Measurements from ENCODE around the gene CARMIL1. TPM values are rescaled to one million over a fixed set of nuclear protein-coding genes. Genes with fewer than 3 reads are reported as not detected.

CARMIL1 gene
- total RNA-seq, 1 donor from 2014 or later, result 30.4 TPM

DNA sequence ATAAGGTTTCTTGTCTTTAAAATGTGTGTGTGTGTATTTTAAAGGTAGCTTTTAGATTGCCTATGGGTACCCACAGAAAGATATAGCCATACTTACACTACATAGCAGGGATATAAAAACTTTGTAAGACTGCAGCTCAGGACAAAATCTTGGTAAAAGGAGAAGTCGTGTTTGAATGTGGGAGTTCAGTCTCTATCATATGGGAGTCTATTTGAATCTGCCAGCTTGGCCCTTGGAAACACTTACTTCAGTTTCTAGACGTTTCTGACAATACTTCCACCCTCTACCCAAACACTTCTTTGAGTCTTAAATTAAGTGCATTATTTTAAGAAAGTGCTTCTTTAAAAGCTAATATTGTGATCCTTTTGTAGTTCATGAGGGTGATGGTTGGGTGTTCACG is 155.7 kb downstream of the CARMIL1 start:
- TF ChIP-seq, protein P1, sequence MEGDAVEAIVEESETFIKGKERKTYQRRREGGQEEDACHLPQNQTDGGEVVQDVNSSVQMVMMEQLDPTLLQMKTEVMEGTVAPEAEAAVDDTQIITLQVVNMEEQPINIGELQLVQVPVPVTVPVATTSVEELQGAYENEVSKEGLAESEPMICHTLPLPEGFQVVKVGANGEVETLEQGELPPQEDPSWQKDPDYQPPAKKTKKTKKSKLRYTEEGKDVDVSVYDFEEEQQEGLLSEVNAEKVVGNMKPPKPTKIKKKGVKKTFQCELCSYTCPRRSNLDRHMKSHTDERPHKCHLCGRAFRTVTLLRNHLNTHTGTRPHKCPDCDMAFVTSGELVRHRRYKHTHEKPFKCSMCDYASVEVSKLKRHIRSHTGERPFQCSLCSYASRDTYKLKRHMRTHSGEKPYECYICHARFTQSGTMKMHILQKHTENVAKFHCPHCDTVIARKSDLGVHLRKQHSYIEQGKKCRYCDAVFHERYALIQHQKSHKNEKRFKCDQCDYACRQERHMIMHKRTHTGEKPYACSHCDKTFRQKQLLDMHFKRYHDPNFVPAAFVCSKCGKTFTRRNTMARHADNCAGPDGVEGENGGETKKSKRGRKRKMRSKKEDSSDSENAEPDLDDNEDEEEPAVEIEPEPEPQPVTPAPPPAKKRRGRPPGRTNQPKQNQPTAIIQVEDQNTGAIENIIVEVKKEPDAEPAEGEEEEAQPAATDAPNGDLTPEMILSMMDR (IDR thresholded peaks at IDR 0.05), result no peak
- intact Hi-C loops (cut with DNase I), result no loop called here

GRCh38 chr6:25435416-25435985 is 156.3 kb downstream of the CARMIL1 start:
- Histone ChIP-seq H3K36me3 (no peaks in the 10 kb centered on the region), H3K27me3 (ENCODE audit: low read depth) (no peaks in the 10 kb centered on the region), H3K4me3 (no peak overlapping the region), H3K9me3 (no peaks in the 10 kb centered on the region), H3K4me1 (no peaks in the 10 kb centered on the region), H3K27ac (no peak overlapping the region)
- DNase-seq (no peak), ATAC-seq (peak in 1 of 2 donors; percentile 36)
- intact Hi-C loops (cut with DNase I), result no loop called here
- TF ChIP-seq, protein P1 (IDR thresholded peaks at IDR 0.05), result no peak

More for the DNA sequence above, 155.7 kb downstream of the CARMIL1 start:
- Histone ChIP-seq H3K4me1 (no peaks in the 10 kb centered on the region), H3K27ac (no peak overlapping the region), H3K4me3 (no peak overlapping the region), H3K9me3 (no peaks in the 10 kb centered on the region), H3K27me3 (ENCODE audit: low read depth) (no peaks in the 10 kb centered on the region), H3K36me3 (no peaks in the 10 kb centered on the region)
- ATAC-seq, result no peak
- DNase-seq, result no peak

GRCh38 chr6:25436760-25437159 is 157.6 kb downstream of the CARMIL1 start:
- no peak overlapping the region for H3K27ac ChIP-seq
- H3K4me3 ChIP-seq, result no peak overlapping the region
- H3K4me1 ChIP-seq, result no peaks in the 10 kb centered on the region
- TF ChIP-seq, protein P1 (IDR thresholded peaks at IDR 0.05), result no peak
- no peaks in the 10 kb centered on the region for H3K27me3 ChIP-seq (ENCODE audit: low read depth)
- ATAC-seq (no peak), DNase-seq (no peak)
- H3K36me3 ChIP-seq, result no peaks in the 10 kb centered on the region
- intact Hi-C loops (cut with DNase I), result no loop called here
- H3K9me3 ChIP-seq, result no peaks in the 10 kb centered on the region

DNA sequence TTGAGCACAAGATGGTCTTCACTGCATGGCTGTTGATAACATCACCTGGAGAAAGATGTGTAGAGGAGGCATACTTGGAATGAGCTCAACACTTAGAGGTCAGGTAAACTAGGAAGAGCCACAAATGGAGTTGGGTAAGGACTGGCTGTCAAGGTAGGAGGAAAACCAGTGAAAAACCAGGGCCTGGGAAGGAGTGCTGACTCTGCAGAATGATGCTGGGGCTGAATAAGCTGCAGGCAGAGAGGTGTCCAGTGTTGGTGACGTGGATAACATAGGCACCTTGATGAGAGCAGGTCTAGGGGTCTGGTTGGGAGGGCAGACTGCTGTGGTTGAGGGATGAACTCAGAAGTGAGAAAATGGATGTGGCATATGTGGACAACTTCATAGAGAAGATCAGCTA is 160.2 kb downstream of the CARMIL1 start:
- intact Hi-C loops (cut with DNase I), result no loop called here
- Histone ChIP-seq H3K4me3 (no peak overlapping the region), H3K27me3 (ENCODE audit: low read depth) (no peaks in the 10 kb centered on the region), H3K27ac (no peak overlapping the region), H3K36me3 (no peaks in the 10 kb centered on the region), H3K4me1 (no peaks in the 10 kb centered on the region), H3K9me3 (no peaks in the 10 kb centered on the region)
- ATAC-seq (no peak), DNase-seq (no peak)
- TF ChIP-seq, protein P1 (IDR thresholded peaks at IDR 0.05), result no peak

DNA sequence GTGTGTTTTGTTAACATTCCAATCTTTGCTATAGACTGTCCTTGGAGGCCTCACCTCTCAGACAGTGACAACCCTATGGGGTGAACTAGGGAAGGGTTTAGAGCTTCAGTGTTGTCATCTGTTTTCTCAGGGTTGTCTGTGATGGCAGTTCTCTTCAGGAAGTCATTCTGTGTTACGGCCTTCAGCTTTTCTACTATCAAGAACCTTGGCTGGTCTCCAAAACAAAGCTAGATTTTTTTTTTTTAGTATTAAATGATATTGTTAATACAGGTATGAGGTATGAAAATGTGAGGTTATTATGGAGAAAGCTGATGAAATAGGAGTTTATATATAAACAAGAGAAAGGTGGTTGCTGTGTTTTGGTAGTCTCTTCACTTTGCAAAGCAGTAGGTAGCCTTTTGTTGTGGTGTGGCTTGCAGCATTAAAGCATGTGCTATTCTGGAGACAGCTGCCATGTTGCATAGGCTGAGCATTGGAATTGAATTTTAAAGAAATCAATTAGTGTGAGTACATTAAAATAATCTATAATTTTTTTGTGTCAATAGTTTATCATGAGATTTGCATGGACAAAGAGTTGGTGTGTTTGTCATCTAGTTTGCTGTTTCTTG is 162.6 kb downstream of the CARMIL1 start:
- H3K9me3 ChIP-seq, result no peaks in the 10 kb centered on the region
- ATAC-seq (no peak), DNase-seq (no peak)
- TF ChIP-seq, protein P1 (IDR thresholded peaks at IDR 0.05), result no peak
- intact Hi-C loops (cut with DNase I), result no loop called here
- no peak overlapping the region for H3K4me3 ChIP-seq
- no peaks in the 10 kb centered on the region for H3K36me3 ChIP-seq
- H3K4me1 ChIP-seq, result no peaks in the 10 kb centered on the region
- no peaks in the 10 kb centered on the region for H3K27me3 ChIP-seq (ENCODE audit: low read depth)
- no peak overlapping the region for H3K27ac ChIP-seq

All from lower lobe of right lung (tissue), 2 donors.